Measurements from ENCODE around the gene DNAL1. TPM values are rescaled to one million over a fixed set of nuclear protein-coding genes. Genes with fewer than 3 reads are reported as not detected.

DNAL1 gene
- total and polyA plus RNA-seq, 9 of the 15 experiments (the other 6 are each of a cell fraction or from before 2014, with no cell fraction given), result 1.6 to 11.7 (median 4.8) TPM

- TF ChIP-seq ATF3 (IDR thresholded peaks at IDR 0.05), result 0 out of 2 replicates have a peak, but pooled peaks have one; percentile 14
- TF ChIP-seq ATF3 (CRISPR knock-in tag; conservative IDR thresholded peaks at IDR 0.05), result no peak
Measured at GRCh38 chr14:73728717-73729330, 84.0 kb downstream of the DNAL1 start (continued).

GRCh38 chr14:73729556-73730265, 84.9 kb downstream of the DNAL1 start:
- CTCF ChIA-PET (ENCODE audit: low intra/inter-chr PET ratio), result interaction anchor here (0.6 to 3.3 kb wide), 2 partner anchors 95 to 119 kb away, joined by 3 to 20 read pairs; no protein-coding TSS in a partner anchor
- in situ Hi-C loops (cut with MboI) (loop anchor here (5.0 kb wide), 1 partner anchor 98 kb away; no protein-coding TSS in a partner anchor), intact Hi-C loops (cut with micrococcal nuclease) (loop anchor here (2.0 kb wide), 2 partner anchors 29 to 57 kb away; no protein-coding TSS in a partner anchor)
- POLR2A ChIA-PET, result interaction anchor here (0.5 to 2.1 kb wide), 6 partner anchors 11 to 273 kb away, joined by 3 to 11 read pairs (median 6); partner anchors contain the start of gene PTGR2
- BruUV-seq (replicated peaks), result no TSS peak
- Histone ChIP-seq H3K9me3 (replicated peaks; ENCODE audit: control insufficient read depth, insufficient read depth, low read depth, low read length) (no peaks in the 10 kb centered on the region), H3K27ac (ENCODE audit: extremely low read depth, low read depth, low read length) (no peak overlapping the region), H3K4me2 (ENCODE audit: insufficient read depth, low read length) (no peak overlapping the region), H3K4me3 (no peak overlapping the region), H3K4me1 (replicated peaks in 1 of 2; ENCODE audit: control insufficient read depth in 2 of 2, insufficient read depth in 2 of 2, low read length in 2 of 2) (peaks cover 41% of the 10 kb centered on the region in 2 experiments), H3K9ac (ENCODE audit: insufficient read depth in 1 of 2, low read depth in 2 of 2, low read length in 2 of 2) (peak overlapping the region in 1 of 2 experiments; percentile 56; a peak in 1 of 4 replicates), H3K9me1 (ENCODE audit: control insufficient read depth, insufficient read depth, low read length) (peaks cover 2% of the 10 kb centered on the region), H4K20me1 (replicated peaks; ENCODE audit: control insufficient read depth, insufficient read depth, low read length) (no peaks in the 10 kb centered on the region), H2AFZ (ENCODE audit: low read depth, low read length) (no peak overlapping the region), H3K36me3 (ENCODE audit: control insufficient read depth, insufficient read depth, low read length) (peaks cover 80% of the 10 kb centered on the region), H3K79me2 (ENCODE audit: control insufficient read depth, insufficient read depth, low read length) (peaks cover 47% of the 10 kb centered on the region), H3K27me3 (ENCODE audit: control insufficient read depth in 2 of 2, insufficient read depth in 2 of 2, low read length in 2 of 2) (no peaks in the 10 kb centered on the region)
- FAIRE-seq (no peak), DNase-seq (ENCODE audit: extremely low read depth in 1 of 4, low spot score in 3 of 4) (no peak), ATAC-seq (no peak)
- WGBS (ENCODE audit: insufficient coverage, low coverage, missing lambda C conversion rate), result 97% methylated on average over 16 of the region's 23 CpGs
- TF ChIP-seq POLR2G (IDR thresholded peaks at IDR 0.05; ENCODE audit: low read depth, low read length) (peak; percentile 56; the same call in 1 of the 2 replicates), CAMTA2 (CRISPR knock-in tag; conservative IDR thresholded peaks at IDR 0.05) (no peak), TFE3 (CRISPR knock-in tag; IDR thresholded peaks at IDR 0.05) (no peak)

Measured in K562 (cell line).